Heart right ventricle (tissue), 16 donors: ENCODE results near the gene PPP6R3. TPM values are rescaled to one million over a fixed set of nuclear protein-coding genes. Genes with fewer than 3 reads are reported as not detected.

Experiments
- ATAC-seq, 8 donors: fragments of 200-7000 bp; cut with Tn5 transposase; one replicate each; pipeline ENCODE4 v1.9.1; 2020; ENCODE audit warnings: mild to moderate bottlenecking in 8 of 8, moderate library complexity in 8 of 8, moderate number of reproducible peaks in 1 of 8
- DNase-seq, 2 donors: peaks; one replicate each; pipeline ENCODE4 v3.0.0-alpha.2; 2020
- H3K27ac ChIP-seq, 10 donors: fragments of 200-600 bp; sonication (generic) in 2 of 10; one replicate each; pipeline versions ENCODE4 v1.5.0 to v1.8.0; 2020 to 2022; ENCODE audit warnings: mild to moderate bottlenecking in 3 of 10
- H3K27me3 ChIP-seq, 7 donors: fragments of 200-600 bp; one replicate each; pipeline ENCODE4 v1.8.0; 2021 to 2022; ENCODE audit warnings: mild to moderate bottlenecking in 2 of 7
- H3K36me3 ChIP-seq, 9 donors: fragments of 200-600 bp; sonication (generic) in 1 of 9; one replicate each; pipeline versions ENCODE4 v1.5.0 to v1.8.0; 2020 to 2022; ENCODE audit warnings: mild to moderate bottlenecking in 2 of 9
- H3K4me1 ChIP-seq, 9 donors: fragments of 200-600 bp; sonication (generic) in 1 of 9; one replicate each; pipeline versions ENCODE4 v1.5.0 to v1.8.0; 2020 to 2022; ENCODE audit warnings: mild to moderate bottlenecking in 4 of 9
- H3K4me3 ChIP-seq, 10 donors: fragments of 200-600 bp; sonication (generic) in 2 of 10; one replicate each; pipeline versions ENCODE4 v1.5.0 to v1.8.0; 2020 to 2022; ENCODE audit warnings: mild to moderate bottlenecking in 7 of 10, moderate library complexity in 2 of 10
- H3K9me3 ChIP-seq, 11 donors: fragments of 200-600 bp in 10 of 11; sonication (generic) in 2 of 11; one replicate each; pipeline versions ENCODE4 v1.5.0 to v1.8.0; 2013 to 2022; ENCODE audit warnings: mild to moderate bottlenecking in 2 of 11, control low read depth in 1 of 11, moderate library complexity in 1 of 11
- CTCF ChIP-seq, 9 donors: fragments of 200-600 bp; sonication (generic) in 2 of 9; IDR thresholded peaks; one replicate each; pipeline versions ENCODE4 v1.5.0 to v1.8.0; 2021 to 2022; ENCODE audit warnings: antibody characterized with exemption in 9 of 9, mild to moderate bottlenecking in 5 of 9, moderate library complexity in 1 of 9
- WGBS, 2 donors: extraction: QIAGEN DNeasy Blood & Tissue Kit; methylation state at CpG; one replicate each; pipeline ENCODE4 v1.1.7; 2013; ENCODE audit warnings: inconsistent platforms in 1 of 2; 5-methylcytosine and 5-hydroxymethylcytosine counted together
- intact Hi-C, 10 donors: fragments of 100-400 bp; cut with DNase I; formaldehyde crosslinking; loops; one replicate each; pipeline versions ENCODE4 v1.11.1 to v1.14.2; 2022
- polyA plus RNA-seq, 2 donors: library from polyadenylated mRNA; stranded (reverse); fragments of 200-250 nt; gene quantifications; one replicate each; pipeline ENCODE4 v1.2.3, GENCODE V29; 2013
- total RNA-seq, 10 donors: library from RNA; stranded (reverse); fragmentation: NEBNext Ultra II Directional in 3 of 10; extraction: Animal tissue kit (Norgen Biotek cat#: 25700) in 3 of 10; gene quantifications; one replicate each; pipeline versions ENCODE4 v1.2.1 to v1.2.4, GENCODE V29; 2021 to 2023
- donor health status: Arrhythmogenic right ventricular cardiomyopathy.
- donor health status: ischemic (EF 13 %, LVEDD 7.1; RV severe dilation, severe dysfunction).
- donor health status: healthy with polysubstance abuse.
- donor health status: DM: no; HTN: yes; CAD: no.
- donor health status: DM: no; HTN: no; CAD: no.
- donor health status: ischemic (EF 25% LVEDD 6.9; RV normal size, moderate dysfunction).
- donor health status: ischemic (EF 25% LVEDD 5.7; RV mildly dilated, moderate dysfunction).
- donor health status: healthy.
- donor health status: DM: yes; HTN: yes; CAD: no.
- donor health status: Ischemic cardiomyopathy.
- donor health status: ischemic (EF 35%, LVEDD 5.7; RV mildly dilated, moderate dysfunction).
- donor health status: nonischemic (EF 11% LVEDD 7.7; RV severe dilation, severe dysfunction).
- donor health status: DM: yes; HTN: yes; CAD: no.
- donor health status: PGD.
- donor health status: ischemic (EF 29% LVEDD 5.4; RV normal size, mild dysfunction).
- donor health status: nonischemic (EF 23%, LVEDD 6.1; RV moderate dilation, normal function).

The PPP6R3 gene
- total and polyA plus RNA-seq, 12 donors = 18.4 to 98.1 (median 80.8) TPM

- Histone ChIP-seq H3K9me3 (no peaks in the 10 kb centered on the region), H3K4me3 (no peak overlapping the region), H3K4me1 (peaks cover 7 to 24% (median 17%) of the 10 kb centered on the region in 9 donors), H3K36me3 (peaks cover 0 to 96% (median 27%) of the 10 kb centered on the region in 9 donors), H3K27me3 (no peaks in the 10 kb centered on the region), H3K27ac (peak overlapping the region in 3 of 10 donors; percentile 64 to 77 (median 76))
- WGBS, 2 donors = 86 to 87% methylated on average over 6 of the region's 6 CpGs
- ATAC-seq (no peak), DNase-seq (no peak)
- TF ChIP-seq CTCF (IDR thresholded peaks at IDR 0.05) = no peak
- intact Hi-C loops = no loop called here
Observed at GRCh38 chr11:68438658-68439259, 21.8 kb upstream of the PPP6R3 start.

GRCh38 chr11:68439355-68440065, 21.0 kb upstream of the PPP6R3 start:
- peaks cover 7 to 27% (median 16%) of the 10 kb centered on the region in 9 donors for H3K4me1 ChIP-seq
- ATAC-seq (no peak), DNase-seq (no peak)
- no peak overlapping the region for H3K4me3 ChIP-seq
- peaks cover 0 to 96% (median 25%) of the 10 kb centered on the region in 9 donors for H3K36me3 ChIP-seq
- 71 to 80% methylated on average over 36 to 38 of the region's 38 CpGs for WGBS, 2 donors
- no peak for TF ChIP-seq CTCF (IDR thresholded peaks at IDR 0.05)
- no peaks in the 10 kb centered on the region for H3K27me3 ChIP-seq
- H3K9me3 ChIP-seq = no peaks in the 10 kb centered on the region
- H3K27ac ChIP-seq = no peak overlapping the region
- intact Hi-C loops = loop anchor here in 5 of 10 donors (10.0 kb wide), 4 partner anchors 55 to 175 kb away; no protein-coding TSS in a partner anchor

- DNase-seq (no peak), ATAC-seq (no peak)
- Histone ChIP-seq H3K9me3 (no peaks in the 10 kb centered on the region), H3K36me3 (peaks cover 0 to 90% (median 25%) of the 10 kb centered on the region in 9 donors), H3K27ac (no peak overlapping the region), H3K4me3 (no peak overlapping the region), H3K27me3 (no peaks in the 10 kb centered on the region), H3K4me1 (peaks cover 7 to 26% (median 16%) of the 10 kb centered on the region in 9 donors)
- 87 to 90% methylated on average over 8 of the region's 8 CpGs for WGBS, 2 donors
- intact Hi-C loops = loop anchor here in 5 of 10 donors (10.0 kb wide), 4 partner anchors 55 to 175 kb away; no protein-coding TSS in a partner anchor
- TF ChIP-seq CTCF (IDR thresholded peaks at IDR 0.05) = no peak
Observed at GRCh38 chr11:68440224-68440623, 20.3 kb upstream of the PPP6R3 start.

DNA sequence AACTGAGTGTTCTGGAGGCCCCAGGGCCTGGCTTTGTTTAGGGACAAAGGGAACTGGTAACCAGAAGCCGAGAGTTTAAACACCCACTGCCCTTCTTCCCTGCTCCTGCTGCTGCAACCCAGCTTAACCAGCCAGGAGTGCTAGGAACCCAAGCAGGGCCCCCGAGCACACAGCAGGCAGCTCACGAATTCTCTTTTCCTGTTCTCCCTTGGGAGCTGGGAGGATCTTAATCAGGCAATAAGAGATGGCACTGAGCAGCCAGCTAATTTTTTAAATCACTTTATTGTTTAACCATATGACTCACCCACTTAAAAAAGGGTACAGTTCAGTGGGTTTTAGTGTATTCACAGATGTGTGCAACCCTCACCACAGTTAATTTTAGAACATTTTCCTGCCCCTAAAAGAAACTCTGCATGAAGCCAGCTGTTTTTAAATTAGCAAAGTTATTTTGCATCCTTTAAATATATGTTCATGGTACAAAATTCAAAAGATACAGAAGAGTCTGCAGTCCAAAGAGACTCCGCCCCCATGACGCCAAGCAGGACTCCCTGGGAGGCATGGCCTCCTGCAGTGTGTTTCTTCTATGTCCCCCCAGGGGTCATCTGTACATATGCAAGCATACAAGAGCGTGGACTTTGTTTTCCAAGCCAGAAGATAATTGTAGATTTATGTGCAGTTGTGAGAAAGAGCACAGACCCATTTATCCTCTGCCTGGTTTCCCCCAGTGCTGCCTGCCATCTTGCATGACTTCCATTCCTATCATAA, 18.9 kb upstream of the PPP6R3 start:
- no peak for DNase-seq
- 76 to 78% methylated on average over 6 of the region's 6 CpGs for WGBS, 2 donors
- Histone ChIP-seq H3K36me3 (peaks cover 0 to 86% (median 25%) of the 10 kb centered on the region in 9 donors), H3K4me1 (peaks cover 7 to 24% (median 15%) of the 10 kb centered on the region in 9 donors), H3K9me3 (no peaks in the 10 kb centered on the region), H3K4me3 (no peak overlapping the region), H3K27me3 (no peaks in the 10 kb centered on the region), H3K27ac (no peak overlapping the region)
- intact Hi-C loops = loop anchor here in 5 of 10 donors (10.0 kb wide), 4 partner anchors 57 to 177 kb away; no protein-coding TSS in a partner anchor
- no peak for ATAC-seq
- TF ChIP-seq CTCF (IDR thresholded peaks at IDR 0.05) = no peak
